HepG2 (cell line): ENCODE measurements around the gene RRAS. TPM values are rescaled to one million over a fixed set of nuclear protein-coding genes. Genes with fewer than 3 reads are reported as not detected.
A peak's percentile ranks its signal among the peaks of the same experiment; 100 is the strongest.

Experiments
- CBX2 ChIP-seq, 2 experiments: fragments of 200-600 bp in 1 of 2; sonication (generic); formaldehyde crosslinking in 1 of 2; IDR thresholded peaks; 2 replicates each; pipeline versions ENCODE4 v1.7.0 to v1.8.1; 2018 to 2022; ENCODE audit warnings: low read depth in 2 of 2, low read length in 1 of 2, mild to moderate bottlenecking in 1 of 2, missing genetic modification reagents in 1 of 2
- FOSL2 ChIP-seq: sonication (generic); formaldehyde crosslinking; IDR thresholded peaks from 2 replicates; pipeline ENCODE4 v1.4.0; 2020; ENCODE audit warnings: missing genetic modification reagents
- GATAD1 ChIP-seq: IDR thresholded peaks from 2 replicates; pipeline ENCODE4 v1.6.1; 2016; ENCODE audit warnings: missing genetic modification reagents, missing compliant biosample characterization
- HDAC6 ChIP-seq: fragments of 200-600 bp; sonication (generic); IDR thresholded peaks from 2 replicates; pipeline ENCODE4 v1.7.0; 2017; ENCODE audit warnings: mild to moderate bottlenecking, antibody characterized with exemption, low read length, low read depth
- HOMEZ ChIP-seq: IDR thresholded peaks from 2 replicates; pipeline ENCODE4 v1.6.1; 2016; ENCODE audit warnings: low read depth
- HOXA7 ChIP-seq: sonication (generic); formaldehyde crosslinking; IDR thresholded peaks from 2 replicates; pipeline ENCODE4 v1.8.1; 2022; ENCODE audit warnings: mild to moderate bottlenecking, missing genetic modification reagents, moderate library complexity
- KDM4B ChIP-seq: sonication (generic); formaldehyde crosslinking; IDR thresholded peaks from 2 replicates; pipeline ENCODE4 v1.4.0; 2020; ENCODE audit warnings: missing genetic modification reagents
- KDM5B ChIP-seq: sonication (generic); formaldehyde crosslinking; IDR thresholded peaks from 2 replicates; pipeline ENCODE4 v1.4.0; 2020; ENCODE audit warnings: missing genetic modification reagents, mild to moderate bottlenecking, borderline replicate concordance
- MTERF4 ChIP-seq: sonication (generic); formaldehyde crosslinking; IDR thresholded peaks from 2 replicates; pipeline ENCODE4 v1.8.0; 2023; ENCODE audit warnings: mild to moderate bottlenecking, missing genetic modification reagents
- NCOA1 ChIP-seq: sonication (generic); formaldehyde crosslinking; IDR thresholded peaks from 2 replicates; pipeline ENCODE4 v1.9.0; 2021; ENCODE audit warnings: missing genetic modification reagents
- NFKBIZ ChIP-seq: IDR thresholded peaks from 2 replicates; pipeline ENCODE4 v1.6.1; 2018; ENCODE audit warnings: missing genetic modification reagents, missing compliant biosample characterization
- PRPF4 ChIP-seq: fragments of 200-400 bp; formaldehyde crosslinking; IDR thresholded peaks from 2 replicates; pipeline ENCODE4 v1.6.1; 2016; ENCODE audit warnings: low read length, low read depth; ENCODE audit not compliant: poor library complexity, severe bottlenecking
- RELA ChIP-seq: sonication (generic); formaldehyde crosslinking; IDR thresholded peaks from 2 replicates; pipeline ENCODE4 v1.4.0; 2020; ENCODE audit warnings: missing genetic modification reagents
- SRY ChIP-seq: sonication (generic); formaldehyde crosslinking; IDR thresholded peaks from 2 replicates; pipeline ENCODE4 v1.8.0; 2022; ENCODE audit warnings: mild to moderate bottlenecking, missing genetic modification reagents
- TEAD2 ChIP-seq: sonication (generic); formaldehyde crosslinking; IDR thresholded peaks from 2 replicates; pipeline ENCODE4 v1.9.0; 2021; ENCODE audit warnings: missing genetic modification reagents
- ZNF142 ChIP-seq: sonication (generic); formaldehyde crosslinking; IDR thresholded peaks from 2 replicates; pipeline ENCODE4 v1.4.0; 2020; ENCODE audit warnings: missing genetic modification reagents
- ZNF3 ChIP-seq: IDR thresholded peaks from 2 replicates; pipeline ENCODE4 v1.7.0; 2017; ENCODE audit warnings: inconsistent platforms
- ZNF713 ChIP-seq: sonication (generic); formaldehyde crosslinking; IDR thresholded peaks from 2 replicates; pipeline ENCODE4 v1.4.0; 2020; ENCODE audit warnings: mild to moderate bottlenecking, missing genetic modification reagents
- ZNF777 ChIP-seq: sonication (generic); formaldehyde crosslinking; IDR thresholded peaks from 2 replicates; pipeline ENCODE4 v1.4.0; 2020; ENCODE audit warnings: missing genetic modification reagents
- polyA plus RNA-seq, 8 experiments: library from polyadenylated mRNA; depleted of rRNA in 3 of 8; stranded (reverse) in 7 of 8; unstranded in 1 of 8; fragments of >200 nt; fragmentation: Illumina TruSeq in 4 of 8; extraction: Trizol in 4 of 8; gene quantifications; 2 replicates each; pipeline versions ENCODE4 v1.2.1 to v1.2.3, GENCODE V29; 2011 to 2016; ENCODE audit warnings: low read depth in 4 of 8, missing spikeins in 1 of 8, mixed read lengths in 1 of 8; ENCODE audit not compliant: insufficient read depth in 1 of 8
- total RNA-seq, 5 experiments: library from RNA; depleted of rRNA; stranded (reverse); fragments of >200 nt; fragmentation: Illumina TruSeq; extraction: Trizol; gene quantifications; 2 replicates each; pipeline ENCODE4 v1.2.3, GENCODE V29; 2016; ENCODE audit warnings: low read depth in 1 of 5
- TF ChIP-seq, protein P1 (sequence below): sonication (generic); formaldehyde crosslinking; IDR thresholded peaks from 2 replicates; pipeline ENCODE4 v1.4.0; 2020; ENCODE audit warnings: missing genetic modification reagents

RRAS gene
- total and polyA plus RNA-seq, 2 of the 13 experiments (the other 11 are each of a cell fraction or from before 2014, with no cell fraction given), result 1.5 to 12.0 TPM

DNA sequence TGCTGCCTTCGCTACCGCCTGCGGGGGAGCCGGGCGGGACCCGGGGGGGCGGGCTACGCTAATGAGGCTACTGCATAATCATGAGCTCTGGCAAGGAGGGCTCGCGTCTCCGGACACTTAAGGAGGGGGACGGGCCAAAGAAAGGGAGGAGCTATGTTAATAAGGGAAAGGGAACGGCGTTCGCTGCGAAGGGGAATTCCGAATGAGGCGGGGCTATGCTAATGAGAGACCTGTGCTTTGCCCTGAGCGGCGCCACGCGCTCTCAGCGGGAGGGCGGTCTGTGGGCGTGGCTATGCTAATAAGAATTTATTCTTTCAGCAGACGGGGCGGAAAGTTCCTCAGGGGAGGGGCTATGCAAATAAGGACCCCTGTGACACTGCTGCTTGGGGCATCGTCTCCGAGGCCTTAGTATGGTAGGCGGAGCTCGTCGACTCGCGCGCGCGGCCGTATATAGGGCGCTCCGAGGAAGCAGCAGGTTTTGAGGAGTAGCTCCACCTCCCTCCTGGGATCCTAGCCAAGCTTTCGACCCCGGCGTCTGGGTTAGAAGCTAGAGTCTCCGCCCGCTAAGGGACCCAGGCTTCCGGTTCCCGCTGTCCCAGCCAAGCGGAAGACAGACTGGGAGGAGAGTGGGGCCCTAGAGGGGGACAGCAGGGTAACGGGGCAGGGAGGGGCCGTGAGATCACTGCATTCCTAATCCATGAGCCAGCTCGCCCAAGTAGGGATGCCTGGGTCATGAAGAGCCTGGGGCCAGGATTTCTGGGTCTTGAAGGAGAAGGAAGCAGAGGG lies at the start of gene RRAS (continued):
- TF ChIP-seq ZNF142 (CRISPR knock-in tag), result no peak
- no peak for TF ChIP-seq KDM4B (CRISPR knock-in tag)
- TF ChIP-seq TEAD2 (CRISPR knock-in tag), result no peak
- no peak for TF ChIP-seq RELA (CRISPR knock-in tag)
- TF ChIP-seq PRPF4, result no peak
- TF ChIP-seq HOMEZ (CRISPR knock-in tag), result peak; percentile 43; the same call in 1 of the 2 replicates
- no peak for TF ChIP-seq NFKBIZ (CRISPR knock-in tag)
- TF ChIP-seq GATAD1, result peak; percentile 70
- TF ChIP-seq KDM5B, result peak; percentile 27; the same call in 1 of the 2 replicates
- TF ChIP-seq, protein P1, sequence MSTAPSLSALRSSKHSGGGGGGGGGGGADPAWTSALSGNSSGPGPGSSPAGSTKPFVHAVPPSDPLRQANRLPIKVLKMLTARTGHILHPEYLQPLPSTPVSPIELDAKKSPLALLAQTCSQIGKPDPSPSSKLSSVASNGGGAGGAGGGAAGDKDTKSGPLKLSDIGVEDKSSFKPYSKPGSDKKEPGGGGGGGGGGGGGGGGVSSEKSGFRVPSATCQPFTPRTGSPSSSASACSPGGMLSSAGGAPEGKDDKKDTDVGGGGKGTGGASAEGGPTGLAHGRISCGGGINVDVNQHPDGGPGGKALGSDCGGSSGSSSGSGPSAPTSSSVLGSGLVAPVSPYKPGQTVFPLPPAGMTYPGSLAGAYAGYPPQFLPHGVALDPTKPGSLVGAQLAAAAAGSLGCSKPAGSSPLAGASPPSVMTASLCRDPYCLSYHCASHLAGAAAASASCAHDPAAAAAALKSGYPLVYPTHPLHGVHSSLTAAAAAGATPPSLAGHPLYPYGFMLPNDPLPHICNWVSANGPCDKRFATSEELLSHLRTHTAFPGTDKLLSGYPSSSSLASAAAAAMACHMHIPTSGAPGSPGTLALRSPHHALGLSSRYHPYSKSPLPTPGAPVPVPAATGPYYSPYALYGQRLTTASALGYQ (CRISPR knock-in tag), result no peak
- no peak for TF ChIP-seq MTERF4 (CRISPR knock-in tag)
- TF ChIP-seq HOXA7 (CRISPR knock-in tag), result no peak
- no peak for TF ChIP-seq HDAC6
- TF ChIP-seq FOSL2 (CRISPR knock-in tag), result peak; percentile 96
- no peak for TF ChIP-seq ZNF3
- no peak for TF ChIP-seq ZNF713 (CRISPR knock-in tag)
- no peak for TF ChIP-seq ZNF777
- no peak for TF ChIP-seq CBX2 (IDR thresholded peaks at IDR 0.05; ENCODE audit: low read depth, low read length)
- no peak for TF ChIP-seq CBX2 (CRISPR knock-in tag; IDR thresholded peaks at IDR 0.05; ENCODE audit: low read depth)
- TF ChIP-seq SRY (CRISPR knock-in tag), result no peak
- no peak for TF ChIP-seq NCOA1
